Prostate gland (tissue), 2 donors: ENCODE measurements around the gene JMJD1C. TPM values are rescaled to one million over a fixed set of nuclear protein-coding genes. Genes with fewer than 3 reads are reported as not detected.

Experiments used
- DNase-seq: peaks from one replicate; pipeline ENCODE4 v3.0.0-alpha.2; 2019; ENCODE audit warnings: low spot score
- H3K27ac ChIP-seq, 2 donors: fragments of 200-600 bp; sonication (generic); 2 replicates each; pipeline ENCODE4 v1.5.1; 2017 to 2019
- H3K27me3 ChIP-seq: fragments of 200-600 bp; sonication (generic); replicated peaks from 2 replicates; pipeline ENCODE4 v1.5.1; 2019; ENCODE audit not compliant: insufficient read depth
- H3K36me3 ChIP-seq, 2 donors: fragments of 200-600 bp; sonication (generic); 1 replicate in 1 of 2; 2 replicates in 1 of 2; pipeline versions ENCODE4 v1.5.1 to v1.8.1; 2017 to 2019
- H3K4me1 ChIP-seq: fragments of 200-600 bp; sonication (generic); replicated peaks from 2 replicates; pipeline ENCODE4 v1.5.1; 2019
- H3K4me3 ChIP-seq, 2 donors: fragments of 200-600 bp; sonication (generic); 2 replicates each; pipeline ENCODE4 v1.5.1; 2017 to 2019
- H3K9me3 ChIP-seq: fragments of 200-600 bp; sonication (generic); 2 replicates; pipeline ENCODE4 v1.5.1; 2017
- CTCF ChIP-seq, 4 experiments: fragments of 200-600 bp in 2 of 4; fragments of 450-650 bp in 2 of 4; sonication (generic) in 2 of 4; IDR thresholded peaks; 1 replicate in 3 of 4; 2 replicates in 1 of 4; pipeline ENCODE4 v1.5.1; 2016 to 2019; ENCODE audit warnings: antibody characterized with exemption in 4 of 4, mild to moderate bottlenecking in 2 of 4, moderate library complexity in 2 of 4
- POLR2A ChIP-seq: fragments of 450-650 bp; IDR thresholded peaks from one replicate; pipeline ENCODE4 v1.6.1; 2016; ENCODE audit warnings: antibody characterized with exemption, mild to moderate bottlenecking
- POLR2AphosphoS5 ChIP-seq: sonication (generic); formaldehyde crosslinking; IDR thresholded peaks from one replicate; pipeline ENCODE4 v1.6.1; 2017; ENCODE audit warnings: antibody characterized with exemption
- WGBS: methylation state at CpG from one replicate; pipeline ENCODE4 v1.1.5; 2018; 5-methylcytosine and 5-hydroxymethylcytosine counted together
- intact Hi-C: fragments of 100-400 bp; cut with DNase I; formaldehyde crosslinking; loops from one replicate; pipeline ENCODE4 v1.14.2; 2022
- total RNA-seq, 2 donors: library from RNA; depleted of rRNA; stranded (reverse); fragments of >200 nt; gene quantifications; one replicate each; pipeline ENCODE4 v1.1.0, GENCODE V29; 2016

JMJD1C gene
- total RNA-seq, 2 donors from 2014 or later, result 66.9 to 97.9 TPM

- H3K27me3 ChIP-seq, result no peaks in the 10 kb centered on the region
- WGBS, result 68% methylated on average over 6 of the region's 6 CpGs
- no peak overlapping the region for H3K4me3 ChIP-seq
- no peak for DNase-seq
- H3K27ac ChIP-seq, result no peak overlapping the region
- intact Hi-C loops, result no loop called here
- no peak for TF ChIP-seq CTCF (IDR thresholded peaks at IDR 0.05)
- no peak for TF ChIP-seq POLR2AphosphoS5
- no peak for TF ChIP-seq POLR2A
- H3K36me3 ChIP-seq, result no peaks in the 10 kb centered on the region
- H3K9me3 ChIP-seq, result no peaks in the 10 kb centered on the region
- no peaks in the 10 kb centered on the region for H3K4me1 ChIP-seq
These were observed 16.1 kb upstream of the JMJD1C start for GRCh38 chr10:63481815-63482421.

- no peaks in the 10 kb centered on the region for H3K9me3 ChIP-seq
- H3K4me1 ChIP-seq, result no peaks in the 10 kb centered on the region
- H3K27me3 ChIP-seq, result no peaks in the 10 kb centered on the region
- intact Hi-C loops, result no loop called here
- TF ChIP-seq CTCF (IDR thresholded peaks at IDR 0.05), result no peak
- no peak for TF ChIP-seq POLR2AphosphoS5
- no peak for TF ChIP-seq POLR2A
- WGBS, result 87% methylated on average over 5 of the region's 5 CpGs
- H3K4me3 ChIP-seq, result no peak overlapping the region
- no peak for DNase-seq
- H3K27ac ChIP-seq, result no peak overlapping the region
- no peaks in the 10 kb centered on the region for H3K36me3 ChIP-seq
These were observed 14.5 kb upstream of the JMJD1C start for GRCh38 chr10:63480237-63480636.

- intact Hi-C loops, result no loop called here
- no peak overlapping the region for H3K27ac ChIP-seq
- TF ChIP-seq POLR2AphosphoS5 (no peak), POLR2A (no peak), CTCF (IDR thresholded peaks at IDR 0.05) (no peak)
- H3K36me3 ChIP-seq, result no peaks in the 10 kb centered on the region
- H3K9me3 ChIP-seq, result no peaks in the 10 kb centered on the region
- no peaks in the 10 kb centered on the region for H3K4me1 ChIP-seq
- WGBS, result 80% methylated on average over 3 of the region's 3 CpGs
- no peaks in the 10 kb centered on the region for H3K27me3 ChIP-seq
- no peak for DNase-seq
- no peak overlapping the region for H3K4me3 ChIP-seq
These were observed 12.8 kb upstream of the JMJD1C start for GRCh38 chr10:63478564-63478963.

GRCh38 chr10:63477927-63478326 lies 12.2 kb upstream of the JMJD1C start:
- 36% methylated on average over 1 of the region's 1 CpG for WGBS
- intact Hi-C loops, result no loop called here
- H3K4me3 ChIP-seq, result no peak overlapping the region
- no peak for DNase-seq
- no peaks in the 10 kb centered on the region for H3K4me1 ChIP-seq
- TF ChIP-seq POLR2AphosphoS5 (no peak), POLR2A (no peak)
- no peaks in the 10 kb centered on the region for H3K9me3 ChIP-seq
- H3K27ac ChIP-seq, result no peak overlapping the region
- no peaks in the 10 kb centered on the region for H3K36me3 ChIP-seq
- no peaks in the 10 kb centered on the region for H3K27me3 ChIP-seq

- no peak for DNase-seq
- H3K27ac ChIP-seq, result no peak overlapping the region
- no peaks in the 10 kb centered on the region for H3K9me3 ChIP-seq
- 94% methylated on average over 8 of the region's 8 CpGs for WGBS
- H3K27me3 ChIP-seq, result no peaks in the 10 kb centered on the region
- intact Hi-C loops, result no loop called here
- no peaks in the 10 kb centered on the region for H3K4me1 ChIP-seq
- no peak overlapping the region for H3K4me3 ChIP-seq
- H3K36me3 ChIP-seq, result no peaks in the 10 kb centered on the region
- TF ChIP-seq POLR2AphosphoS5 (no peak), POLR2A (no peak), CTCF (IDR thresholded peaks at IDR 0.05) (no peak)
These were observed 8.7 kb upstream of the JMJD1C start for GRCh38 chr10:63474488-63474887.
